HepG2 (cell line): ENCODE data around the gene ZFP92.

Experiments used
- CHD4 ChIP-seq: fragments of 200-600 bp; sonication (generic); IDR thresholded peaks from 2 replicates; pipeline ENCODE4 v1.7.0; 2017; ENCODE audit warnings: mild to moderate bottlenecking, low read length, borderline replicate concordance
- CTCF ChIP-seq: sonication (generic); formaldehyde crosslinking; IDR thresholded peaks from 2 replicates; pipeline ENCODE4 v1.5.0; 2020; ENCODE audit warnings: mild to moderate bottlenecking, missing genetic modification reagents, moderate library complexity
- KDM6A ChIP-seq: IDR thresholded peaks from 2 replicates; pipeline ENCODE4 v1.6.1; 2016; ENCODE audit warnings: low read depth
- NONO ChIP-seq, 2 experiments: fragments of 450-650 bp in 1 of 2; sonication (generic) in 1 of 2; formaldehyde crosslinking in 1 of 2; IDR thresholded peaks in 1 of 2; conservative IDR thresholded peaks in 1 of 2; 2 replicates each; pipeline versions ENCODE4 v1.6.1 to v1.8.0; 2017 to 2022; ENCODE audit warnings: mild to moderate bottlenecking in 1 of 2, missing genetic modification reagents in 1 of 2, moderate library complexity in 1 of 2
- ZC3H4 ChIP-seq: sonication (generic); formaldehyde crosslinking; IDR thresholded peaks from 2 replicates; pipeline ENCODE4 v1.4.0; 2020; ENCODE audit warnings: missing genetic modification reagents, borderline replicate concordance
- ZNF121 ChIP-seq: sonication (generic); formaldehyde crosslinking; IDR thresholded peaks from 2 replicates; pipeline ENCODE4 v1.5.0; 2020; ENCODE audit warnings: mild to moderate bottlenecking, missing genetic modification reagents
- ZNF382 ChIP-seq: sonication (generic); formaldehyde crosslinking; IDR thresholded peaks from 2 replicates; pipeline ENCODE4 v1.5.0; 2020; ENCODE audit warnings: missing genetic modification reagents, mild to moderate bottlenecking, borderline replicate concordance

GRCh38 chrX:153457136-153457825, 46.0 kb downstream of the ZFP92 start:
- TF ChIP-seq KDM6A (CRISPR knock-in tag) (no peak), NONO (IDR thresholded peaks at IDR 0.05) (no peak), NONO (CRISPR knock-in tag; conservative IDR thresholded peaks at IDR 0.05) (no peak), ZNF382 (CRISPR knock-in tag) (no peak), CHD4 (no peak), ZNF121 (CRISPR knock-in tag) (no peak), CTCF (CRISPR knock-in tag) (no peak), ZC3H4 (CRISPR knock-in tag) (no peak)
